Nephron (organoid): ENCODE data around the gene HTR3B.
"Not testable (repeated sequence)": the region's sequence is repeated elsewhere in the genome, so short reads cannot be mapped to it uniquely, and the experiment has no call there.

Source experiments
- H3K27ac Mint-ChIP-seq, 3 experiments: 2 replicates each; pipeline ENCODE4 v1.8.0; 2020; ENCODE audit warnings: mixed read lengths in 3 of 3, mild to moderate bottlenecking in 2 of 3, moderate library complexity in 1 of 3
- H3K27me3 Mint-ChIP-seq: 2 replicates; pipeline ENCODE4 v1.8.0; 2021; ENCODE audit warnings: low read depth, mild to moderate bottlenecking, moderate library complexity, mixed read lengths
- H3K36me3 Mint-ChIP-seq: 2 replicates; pipeline ENCODE4 v1.8.0; 2020; ENCODE audit warnings: low read depth, mixed read lengths
- H3K4me1 Mint-ChIP-seq: 2 replicates; pipeline ENCODE4 v1.8.0; 2020; ENCODE audit warnings: mixed read lengths
- H3K4me3 Mint-ChIP-seq, 3 experiments: 2 replicates each; pipeline ENCODE4 v1.8.0; 2020; ENCODE audit warnings: mild to moderate bottlenecking in 3 of 3, mixed read lengths in 3 of 3, moderate library complexity in 2 of 3
- H3K9me3 Mint-ChIP-seq: 2 replicates; pipeline ENCODE4 v1.8.0; 2020; ENCODE audit warnings: mixed read lengths
- CTCF ChIP-seq, 3 experiments: fragments of 200-600 bp; sonication (generic); IDR thresholded peaks; one replicate each; pipeline ENCODE4 v1.5.0; 2021; ENCODE audit warnings: antibody characterized with exemption in 3 of 3; ENCODE audit not compliant: unreplicated experiment in 3 of 3

Gene HTR3B

GRCh38 chr11:113874581-113875233 is 29.9 kb upstream of the HTR3B start:
- Mint-ChIP-seq H3K27ac (peak overlapping the region; percentile 68 to 87 (median 84)), H3K9me3 (no peaks in the 10 kb centered on the region), H3K36me3 (no peaks in the 10 kb centered on the region), H3K27me3 (no peaks in the 10 kb centered on the region), H3K4me1 (peaks cover 50% of the 10 kb centered on the region), H3K4me3 (peak overlapping the region; percentile 84 to 94 (median 89))
- TF ChIP-seq CTCF (IDR thresholded peaks at IDR 0.05; ENCODE audit: unreplicated experiment in 3 of 3): no peak

- Mint-ChIP-seq H3K27ac (peak within 1 kb of the TSS; percentile 97 to 99 (median 97)), H3K27me3 (no peaks in the 10 kb centered on the region), H3K4me1 (peaks cover 50% of the 10 kb centered on the region), H3K4me3 (peak within 1 kb of the TSS; percentile 94 to 99 (median 95)), H3K36me3 (no peaks in the 10 kb centered on the region), H3K9me3 (no peaks in the 10 kb centered on the region)
- no peak for TF ChIP-seq CTCF (IDR thresholded peaks at IDR 0.05; ENCODE audit: unreplicated experiment in 3 of 3)
Observed at GRCh38 chr11:113875234-113876073, 29.1 kb upstream of the HTR3B start, which contains the start of gene USP28. Gene USP28, minus strand, starts transcription at chr11:113875572. Its CDS starts 71 bp downstream, at chr11:113875501.

- peak overlapping the region; percentile 93 to 99 (median 95) for H3K4me3 Mint-ChIP-seq
- H3K9me3 Mint-ChIP-seq: no peaks in the 10 kb centered on the region
- no peaks in the 10 kb centered on the region for H3K36me3 Mint-ChIP-seq
- peak overlapping the region; percentile 97 to 99 (median 97) for H3K27ac Mint-ChIP-seq
- peaks cover 45% of the 10 kb centered on the region for H3K4me1 Mint-ChIP-seq
- no peak for TF ChIP-seq CTCF (IDR thresholded peaks at IDR 0.05; ENCODE audit: unreplicated experiment in 3 of 3)
- no peaks in the 10 kb centered on the region for H3K27me3 Mint-ChIP-seq
Observed at GRCh38 chr11:113876074-113876797, 28.4 kb upstream of the HTR3B start.

GRCh38 chr11:113876798-113877669 is 27.6 kb upstream of the HTR3B start:
- no peaks in the 10 kb centered on the region for H3K9me3 Mint-ChIP-seq
- H3K36me3 Mint-ChIP-seq: no peaks in the 10 kb centered on the region
- peak overlapping the region; percentile 97 to 99 (median 97) for H3K27ac Mint-ChIP-seq
- H3K4me1 Mint-ChIP-seq: peaks cover 41% of the 10 kb centered on the region
- peak overlapping the region; percentile 93 to 99 (median 95) for H3K4me3 Mint-ChIP-seq
- no peak for TF ChIP-seq CTCF (IDR thresholded peaks at IDR 0.05; ENCODE audit: unreplicated experiment in 3 of 3)
- no peaks in the 10 kb centered on the region for H3K27me3 Mint-ChIP-seq

- Mint-ChIP-seq H3K36me3 (no peaks in the 10 kb centered on the region), H3K27me3 (no peaks in the 10 kb centered on the region), H3K4me1 (peaks cover 36% of the 10 kb centered on the region), H3K4me3 (peak overlapping the region in 2 of 3 experiments; percentile 93 to 99), H3K9me3 (no peaks in the 10 kb centered on the region), H3K27ac (peak overlapping the region in 2 of 3 experiments; percentile 97 to 99)
- TF ChIP-seq CTCF (IDR thresholded peaks at IDR 0.05; ENCODE audit: unreplicated experiment in 3 of 3): no peak
Observed at GRCh38 chr11:113877670-113878055, 26.9 kb upstream of the HTR3B start.

GRCh38 chr11:113879446-113879845 is 25.1 kb upstream of the HTR3B start:
- not testable (repeated sequence) for H3K27ac Mint-ChIP-seq, H3K36me3 Mint-ChIP-seq, H3K9me3 Mint-ChIP-seq, H3K27me3 Mint-ChIP-seq, H3K4me3 Mint-ChIP-seq
- H3K4me1 Mint-ChIP-seq: peaks cover 23% of the 10 kb centered on the region
